GM12801 (cell line): Measurements from ENCODE around the gene PRKCH.

Experiments used
- TF ChIP-seq, protein P1 (sequence below): IDR thresholded peaks from one replicate; pipeline ENCODE4 v1.5.1; 2011; ENCODE audit warnings: control low read depth; ENCODE audit not compliant: insufficient read length; ENCODE audit errors: extremely low read depth

The PRKCH gene

DNA sequence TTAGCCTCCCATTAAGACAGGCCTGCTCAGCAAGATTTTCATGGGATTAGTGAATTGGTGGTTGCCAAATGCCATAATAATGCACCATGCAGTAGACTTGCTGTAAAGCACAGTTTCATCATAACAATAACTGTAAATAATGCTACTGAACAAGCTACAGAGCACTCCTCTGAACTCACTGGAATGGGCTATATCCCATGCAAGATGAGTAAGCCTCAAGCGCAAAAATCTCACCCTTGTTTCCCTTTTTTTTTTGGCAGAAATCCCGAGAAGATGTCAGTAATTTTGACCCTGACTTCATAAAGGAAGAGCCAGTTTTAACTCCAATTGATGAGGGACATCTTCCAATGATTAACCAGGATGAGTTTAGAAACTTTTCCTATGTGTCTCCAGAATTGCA, 228.0 kb downstream of the PRKCH start:
- TF ChIP-seq, protein P1, sequence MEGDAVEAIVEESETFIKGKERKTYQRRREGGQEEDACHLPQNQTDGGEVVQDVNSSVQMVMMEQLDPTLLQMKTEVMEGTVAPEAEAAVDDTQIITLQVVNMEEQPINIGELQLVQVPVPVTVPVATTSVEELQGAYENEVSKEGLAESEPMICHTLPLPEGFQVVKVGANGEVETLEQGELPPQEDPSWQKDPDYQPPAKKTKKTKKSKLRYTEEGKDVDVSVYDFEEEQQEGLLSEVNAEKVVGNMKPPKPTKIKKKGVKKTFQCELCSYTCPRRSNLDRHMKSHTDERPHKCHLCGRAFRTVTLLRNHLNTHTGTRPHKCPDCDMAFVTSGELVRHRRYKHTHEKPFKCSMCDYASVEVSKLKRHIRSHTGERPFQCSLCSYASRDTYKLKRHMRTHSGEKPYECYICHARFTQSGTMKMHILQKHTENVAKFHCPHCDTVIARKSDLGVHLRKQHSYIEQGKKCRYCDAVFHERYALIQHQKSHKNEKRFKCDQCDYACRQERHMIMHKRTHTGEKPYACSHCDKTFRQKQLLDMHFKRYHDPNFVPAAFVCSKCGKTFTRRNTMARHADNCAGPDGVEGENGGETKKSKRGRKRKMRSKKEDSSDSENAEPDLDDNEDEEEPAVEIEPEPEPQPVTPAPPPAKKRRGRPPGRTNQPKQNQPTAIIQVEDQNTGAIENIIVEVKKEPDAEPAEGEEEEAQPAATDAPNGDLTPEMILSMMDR, result no peak

DNA sequence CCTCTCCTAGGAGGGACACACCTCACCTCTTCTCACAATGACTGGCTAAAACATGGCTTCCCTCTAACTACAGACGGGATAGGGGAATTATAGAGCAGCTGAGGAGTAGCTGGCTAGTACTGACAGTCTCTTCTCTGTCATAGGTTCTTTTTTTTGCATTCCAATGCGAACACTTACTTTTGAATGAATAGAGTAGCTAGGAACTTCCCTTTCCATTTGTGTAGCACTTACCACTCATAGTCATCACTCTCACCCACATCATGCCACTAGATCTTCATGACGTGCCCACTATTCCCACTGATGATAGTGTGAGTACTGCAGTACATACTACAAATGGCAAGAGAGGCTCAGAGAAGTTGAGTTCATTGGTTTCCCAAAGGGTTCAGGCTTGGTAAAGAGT, 230.0 kb downstream of the PRKCH start:
- TF ChIP-seq, protein P1, result no peak

GRCh38 chr14:61552241-61552640, 230.9 kb downstream of the PRKCH start:
- TF ChIP-seq, protein P1, result no peak

DNA sequence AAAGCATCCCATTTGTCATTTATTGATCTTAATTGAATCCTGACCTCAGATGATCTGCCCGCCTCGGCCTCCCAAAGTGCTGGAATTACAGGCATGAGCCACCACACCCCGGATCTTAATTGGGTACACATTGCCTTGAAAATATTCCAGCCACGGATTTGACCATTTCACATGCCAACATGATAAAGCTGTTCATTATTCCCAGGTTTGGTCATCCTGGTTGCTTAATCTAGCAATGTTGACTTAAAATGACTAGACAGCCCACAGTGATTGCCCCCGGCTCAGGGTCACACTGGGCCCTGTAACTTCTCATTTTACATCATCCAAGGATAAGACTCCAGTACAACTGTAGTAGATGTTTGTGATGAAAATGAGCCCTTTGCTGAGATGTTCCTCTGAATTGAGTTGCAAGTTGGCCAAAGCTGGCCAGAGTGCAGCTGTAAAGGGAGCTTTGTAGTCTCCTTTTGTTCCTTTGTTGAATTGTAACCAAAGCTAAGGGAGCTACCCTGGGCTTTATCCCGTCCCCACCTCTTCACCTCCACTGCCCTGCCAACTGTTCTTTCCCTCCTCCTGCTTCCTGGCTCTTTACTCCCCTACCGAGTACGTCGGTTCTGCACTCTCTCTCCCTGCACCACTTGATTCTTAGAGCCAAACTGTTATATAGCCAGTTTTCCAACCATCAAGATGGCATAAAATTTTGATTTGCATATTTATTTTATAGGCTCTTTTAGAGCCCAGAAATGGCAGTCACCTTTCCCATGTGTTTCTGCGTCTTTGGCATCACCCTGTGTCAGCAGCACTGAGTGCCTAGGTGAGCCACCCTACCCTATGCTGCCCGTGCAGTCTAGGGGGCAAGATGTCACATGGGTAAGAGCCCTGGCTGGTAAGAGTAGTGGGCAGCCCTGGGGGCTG, 232.6 kb downstream of the PRKCH start:
- TF ChIP-seq, protein P1, result no peak

- TF ChIP-seq, protein P1, result no peak
Observed at GRCh38 chr14:61555056-61555838, 233.9 kb downstream of the PRKCH start.

DNA sequence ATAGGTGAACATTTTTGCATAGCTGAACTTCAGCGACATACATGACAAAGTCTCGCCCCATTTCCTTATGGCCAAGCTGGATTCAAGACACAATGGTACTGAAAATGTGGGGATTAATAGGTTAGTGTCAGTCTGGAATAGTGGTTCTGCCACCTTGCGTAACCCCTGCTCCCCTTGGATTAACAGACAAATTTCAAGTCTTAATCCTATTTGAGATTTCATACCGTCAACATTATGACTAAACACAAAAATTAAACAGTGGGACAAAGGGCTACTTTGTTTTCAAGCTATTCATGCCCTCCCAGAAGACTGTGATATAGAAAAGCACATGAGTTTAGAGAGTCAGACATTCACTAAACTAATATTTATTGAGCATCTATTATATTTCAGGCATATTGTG, 235.1 kb downstream of the PRKCH start:
- TF ChIP-seq, protein P1, result no peak

- TF ChIP-seq, protein P1, result no peak
Observed at GRCh38 chr14:61557262-61557661, 235.9 kb downstream of the PRKCH start.
